HG03442 (cell line): Measurements from ENCODE around the gene ZNF467.

ENCODE experiments used
- ATAC-seq: cut with Tn5 transposase; IDR thresholded peaks from one replicate; pipeline ENCODE4 v1.9.1; 2021; ENCODE audit warnings: mild to moderate bottlenecking, moderate library complexity; ENCODE audit not compliant: unreplicated experiment

Gene ZNF467

GRCh38 chr7:149716007-149716931 lies 57.1 kb downstream of the ZNF467 start:
- no peak for ATAC-seq

- no peak for ATAC-seq
These were observed 57.9 kb downstream of the ZNF467 start for GRCh38 chr7:149715476-149715875.

- ATAC-seq, result no peak
These were observed 58.4 kb downstream of the ZNF467 start for GRCh38 chr7:149714910-149715471.
